AG10803 (cell line): Measurements from ENCODE around the gene ATP2B1.

Source experiments
- DNase-seq: peaks from one replicate; pipeline ENCODE4 v3.0.0; 2010; ENCODE audit warnings: low read depth
- H3K4me3 ChIP-seq: 2 replicates; pipeline ENCODE4 v1.5.1; 2011; ENCODE audit warnings: mild to moderate bottlenecking, low read length, control low read depth
- TF ChIP-seq, protein P1 (sequence below): conservative IDR thresholded peaks from 2 replicates; pipeline ENCODE4 v1.5.1; 2011; ENCODE audit warnings: mild to moderate bottlenecking, low read length, control low read depth, inconsistent platforms

ATP2B1 gene

GRCh38 chr12:89697296-89697695 is 11.3 kb downstream of the ATP2B1 start:
- no peak for DNase-seq
- TF ChIP-seq, protein P1, sequence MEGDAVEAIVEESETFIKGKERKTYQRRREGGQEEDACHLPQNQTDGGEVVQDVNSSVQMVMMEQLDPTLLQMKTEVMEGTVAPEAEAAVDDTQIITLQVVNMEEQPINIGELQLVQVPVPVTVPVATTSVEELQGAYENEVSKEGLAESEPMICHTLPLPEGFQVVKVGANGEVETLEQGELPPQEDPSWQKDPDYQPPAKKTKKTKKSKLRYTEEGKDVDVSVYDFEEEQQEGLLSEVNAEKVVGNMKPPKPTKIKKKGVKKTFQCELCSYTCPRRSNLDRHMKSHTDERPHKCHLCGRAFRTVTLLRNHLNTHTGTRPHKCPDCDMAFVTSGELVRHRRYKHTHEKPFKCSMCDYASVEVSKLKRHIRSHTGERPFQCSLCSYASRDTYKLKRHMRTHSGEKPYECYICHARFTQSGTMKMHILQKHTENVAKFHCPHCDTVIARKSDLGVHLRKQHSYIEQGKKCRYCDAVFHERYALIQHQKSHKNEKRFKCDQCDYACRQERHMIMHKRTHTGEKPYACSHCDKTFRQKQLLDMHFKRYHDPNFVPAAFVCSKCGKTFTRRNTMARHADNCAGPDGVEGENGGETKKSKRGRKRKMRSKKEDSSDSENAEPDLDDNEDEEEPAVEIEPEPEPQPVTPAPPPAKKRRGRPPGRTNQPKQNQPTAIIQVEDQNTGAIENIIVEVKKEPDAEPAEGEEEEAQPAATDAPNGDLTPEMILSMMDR: no peak
- no peak overlapping the region for H3K4me3 ChIP-seq

DNA sequence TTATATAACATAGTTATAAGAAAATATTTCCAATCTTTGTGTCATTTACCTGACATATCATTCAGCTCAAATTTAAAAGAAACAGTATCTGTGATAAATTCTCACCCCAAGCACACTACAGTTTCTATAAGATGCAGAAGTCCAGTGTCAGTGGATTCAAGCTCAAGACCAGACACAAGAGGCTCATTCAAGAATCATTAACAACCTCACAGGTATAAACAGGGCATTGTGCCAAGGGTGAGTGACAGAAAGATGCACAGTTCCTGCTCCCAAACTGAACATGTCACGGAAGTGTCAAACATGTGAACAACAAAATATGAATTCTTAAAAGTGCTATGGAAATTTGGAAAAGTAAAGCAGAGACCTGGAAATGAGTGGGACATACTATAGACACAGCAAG is 12.8 kb downstream of the ATP2B1 start:
- TF ChIP-seq, protein P1: no peak
- H3K4me3 ChIP-seq: no peak overlapping the region
- DNase-seq: no peak

DNA sequence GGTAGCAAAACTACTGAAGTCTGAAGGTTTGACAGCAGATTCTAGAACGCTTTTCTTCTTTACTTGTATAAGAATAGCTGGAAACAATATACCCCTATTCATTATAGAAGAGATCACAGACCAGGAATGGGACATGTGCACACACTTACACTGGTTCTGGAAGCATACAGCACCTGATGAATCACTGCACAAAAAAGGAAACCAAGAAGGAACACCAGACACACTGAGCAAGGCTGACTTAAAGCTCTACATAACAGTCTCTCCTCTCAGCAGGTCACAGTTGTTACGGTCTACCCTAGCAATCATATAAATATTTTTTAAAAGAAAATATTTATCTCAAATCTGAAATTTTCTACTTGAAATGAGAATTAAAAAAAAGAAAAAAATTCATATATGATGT is 13.5 kb downstream of the ATP2B1 start:
- TF ChIP-seq, protein P1: no peak
- DNase-seq: peak; percentile 56
- H3K4me3 ChIP-seq: no peak overlapping the region

- H3K4me3 ChIP-seq: no peak overlapping the region
- no peak for DNase-seq
- TF ChIP-seq, protein P1: no peak
Observed at GRCh38 chr12:89694542-89694941, 14.1 kb downstream of the ATP2B1 start.

DNA sequence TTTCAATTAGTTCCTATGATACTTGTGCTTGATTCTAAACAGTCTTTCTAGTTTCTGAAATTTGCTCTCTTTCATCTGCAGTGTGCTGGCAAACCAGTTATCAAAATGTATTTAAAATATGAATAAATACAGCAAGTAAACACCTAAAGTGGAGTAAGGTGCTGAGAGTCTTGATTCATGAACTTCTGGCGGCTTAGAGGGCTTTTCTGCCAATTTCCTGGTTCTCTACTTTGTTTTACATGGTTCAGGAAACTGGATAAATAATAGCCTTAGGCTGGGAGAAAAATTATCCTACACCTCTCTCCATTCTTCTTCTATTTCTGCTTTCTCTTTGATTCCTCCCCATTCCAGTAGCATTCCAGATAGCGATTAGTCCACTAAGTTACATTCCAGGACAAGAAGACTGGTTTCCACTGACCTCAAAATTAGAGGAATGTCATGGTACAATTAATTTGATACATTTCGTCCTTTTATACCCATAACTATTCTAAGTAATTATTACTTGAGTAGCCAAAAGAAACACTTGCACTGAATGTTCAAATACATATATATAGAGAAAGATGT is 14.9 kb downstream of the ATP2B1 start:
- TF ChIP-seq, protein P1: no peak
- DNase-seq: peak; percentile 47
- H3K4me3 ChIP-seq: no peak overlapping the region

- DNase-seq: no peak
- TF ChIP-seq, protein P1: no peak
Observed at GRCh38 chr12:89692439-89692838, 16.2 kb downstream of the ATP2B1 start.

DNA sequence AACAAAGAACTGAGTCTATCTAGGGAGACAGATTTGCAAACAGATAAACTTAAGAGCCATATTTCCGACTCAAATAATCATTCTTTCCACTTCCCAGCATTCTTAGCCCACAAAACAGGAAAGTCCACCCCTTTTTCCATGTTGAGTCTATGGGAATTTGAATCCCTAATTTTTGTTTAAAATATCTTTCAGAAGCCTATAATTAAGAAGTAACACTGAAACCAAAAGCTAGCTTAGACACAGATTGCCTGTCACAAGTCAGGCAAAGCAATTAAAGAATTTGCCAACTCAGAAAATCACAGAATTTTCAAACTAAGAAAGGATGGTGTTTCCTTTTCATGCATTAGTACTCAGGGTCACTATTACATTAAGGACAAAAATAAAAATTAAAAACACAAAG is 17.0 kb downstream of the ATP2B1 start:
- DNase-seq: no peak
- TF ChIP-seq, protein P1: no peak
- H3K4me3 ChIP-seq: no peak overlapping the region

More at GRCh38 chr12:89692439-89692838, 16.2 kb downstream of the ATP2B1 start:
- no peak overlapping the region for H3K4me3 ChIP-seq
